Mammary epithelial cell (primary cell): Measurements from ENCODE around the gene FOXR2.

ENCODE experiments used
- EZH2 ChIP-seq: IDR thresholded peaks from 2 replicates; pipeline ENCODE4 v1.6.1; 2012; ENCODE audit warnings: low read length, inconsistent platforms, borderline replicate concordance
- TF ChIP-seq, protein P1 (sequence below), 2 donors: IDR thresholded peaks in 1 of 2; conservative IDR thresholded peaks in 1 of 2; 2 replicates each; pipeline ENCODE4 v1.5.1; 2011 to 2012; ENCODE audit warnings: inconsistent platforms in 2 of 2, low read length in 2 of 2, mild to moderate bottlenecking in 2 of 2, control low read depth in 1 of 2, low read depth in 1 of 2; ENCODE audit not compliant: insufficient read depth in 1 of 2; ENCODE audit errors: extremely low read depth in 1 of 2

DNA sequence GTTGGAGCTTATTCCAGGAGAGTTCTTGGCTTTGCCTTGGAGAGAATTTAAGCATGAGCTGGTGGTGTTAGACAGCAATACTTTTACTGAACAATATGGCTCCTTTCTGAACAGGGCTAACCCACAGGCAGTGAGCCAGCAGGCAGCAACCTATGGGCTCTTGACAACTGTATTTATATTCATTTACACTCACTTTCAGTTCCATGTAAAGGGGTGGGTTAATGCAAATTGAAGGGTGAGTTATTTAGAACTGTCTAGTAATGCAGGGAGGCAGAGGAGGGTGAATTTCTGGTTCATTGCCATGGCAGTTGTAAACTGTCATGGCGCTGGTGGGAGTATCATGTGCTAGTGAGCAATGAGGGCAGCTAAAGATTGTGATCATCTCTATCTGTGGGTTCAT is 15.7 kb downstream of the FOXR2 start:
- TF ChIP-seq, protein P1, sequence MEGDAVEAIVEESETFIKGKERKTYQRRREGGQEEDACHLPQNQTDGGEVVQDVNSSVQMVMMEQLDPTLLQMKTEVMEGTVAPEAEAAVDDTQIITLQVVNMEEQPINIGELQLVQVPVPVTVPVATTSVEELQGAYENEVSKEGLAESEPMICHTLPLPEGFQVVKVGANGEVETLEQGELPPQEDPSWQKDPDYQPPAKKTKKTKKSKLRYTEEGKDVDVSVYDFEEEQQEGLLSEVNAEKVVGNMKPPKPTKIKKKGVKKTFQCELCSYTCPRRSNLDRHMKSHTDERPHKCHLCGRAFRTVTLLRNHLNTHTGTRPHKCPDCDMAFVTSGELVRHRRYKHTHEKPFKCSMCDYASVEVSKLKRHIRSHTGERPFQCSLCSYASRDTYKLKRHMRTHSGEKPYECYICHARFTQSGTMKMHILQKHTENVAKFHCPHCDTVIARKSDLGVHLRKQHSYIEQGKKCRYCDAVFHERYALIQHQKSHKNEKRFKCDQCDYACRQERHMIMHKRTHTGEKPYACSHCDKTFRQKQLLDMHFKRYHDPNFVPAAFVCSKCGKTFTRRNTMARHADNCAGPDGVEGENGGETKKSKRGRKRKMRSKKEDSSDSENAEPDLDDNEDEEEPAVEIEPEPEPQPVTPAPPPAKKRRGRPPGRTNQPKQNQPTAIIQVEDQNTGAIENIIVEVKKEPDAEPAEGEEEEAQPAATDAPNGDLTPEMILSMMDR (conservative IDR thresholded peaks at IDR 0.05 in 1 of 2, IDR thresholded peaks at IDR 0.05 in 1 of 2; ENCODE audit: extremely low read depth in 1 of 2, insufficient read depth in 1 of 2, low read depth in 1 of 2, low read length in 2 of 2), result no peak
- no peak for TF ChIP-seq EZH2
